ENCODE data around the gene WDR93.

The WDR93 gene

GRCh38 chr15:89750560-89751542, 60.2 kb downstream of the WDR93 start, which contains the start of gene MESP1:
Gene MESP1 (minus strand): TSS chr15:89751249. CDS start chr15:89751231, 18 bp downstream.
- DNase-seq: peak; percentile 88

GRCh38 chr15:89751748-89752147, 61.1 kb downstream of the WDR93 start:
- DNase-seq: no peak

DNA sequence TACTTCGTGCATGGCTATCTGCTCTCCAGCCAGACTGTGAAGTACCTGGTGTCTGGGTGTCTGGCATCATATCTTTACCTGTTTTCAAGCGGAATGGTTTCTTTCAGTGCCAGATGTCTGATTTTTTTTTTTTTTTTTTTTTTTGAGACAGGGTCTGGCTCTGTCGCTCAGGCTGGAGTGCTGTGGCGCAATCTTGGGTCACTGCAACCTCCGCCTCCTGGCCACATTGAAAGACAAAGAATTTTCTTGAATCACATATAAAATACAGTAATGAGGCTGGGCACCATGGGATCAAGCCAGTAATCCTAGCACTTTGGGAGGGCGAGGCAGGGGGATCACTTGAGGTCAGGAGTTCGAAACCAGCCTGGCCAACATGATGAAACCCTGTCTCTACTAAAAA, 63.2 kb downstream of the WDR93 start:
- DNase-seq: no peak

- no peak for DNase-seq
Observed at GRCh38 chr15:89754361-89755154, 63.9 kb downstream of the WDR93 start.

DNA sequence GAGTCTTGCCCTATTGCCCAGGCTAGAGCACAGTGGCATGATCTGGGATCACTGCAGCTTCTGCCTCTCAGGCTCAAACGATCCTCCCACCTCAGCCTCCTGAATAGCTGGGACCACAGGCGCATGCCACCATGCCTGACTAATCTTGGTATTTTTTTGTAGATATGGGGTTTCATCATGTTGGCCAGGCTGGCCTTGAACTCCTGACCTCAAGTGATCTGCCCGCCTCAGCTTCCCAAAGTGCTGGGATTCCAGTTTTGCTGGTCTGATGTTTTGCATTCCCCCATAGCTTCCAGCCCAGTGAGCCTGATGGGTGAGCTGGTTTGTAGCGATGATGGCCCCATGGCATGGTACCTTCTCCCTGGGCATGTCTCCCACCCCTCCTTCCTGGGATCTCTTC, 65.1 kb downstream of the WDR93 start:
- DNase-seq: no peak

GRCh38 chr15:89756897-89757296, 66.3 kb downstream of the WDR93 start:
- no peak for DNase-seq

DNA sequence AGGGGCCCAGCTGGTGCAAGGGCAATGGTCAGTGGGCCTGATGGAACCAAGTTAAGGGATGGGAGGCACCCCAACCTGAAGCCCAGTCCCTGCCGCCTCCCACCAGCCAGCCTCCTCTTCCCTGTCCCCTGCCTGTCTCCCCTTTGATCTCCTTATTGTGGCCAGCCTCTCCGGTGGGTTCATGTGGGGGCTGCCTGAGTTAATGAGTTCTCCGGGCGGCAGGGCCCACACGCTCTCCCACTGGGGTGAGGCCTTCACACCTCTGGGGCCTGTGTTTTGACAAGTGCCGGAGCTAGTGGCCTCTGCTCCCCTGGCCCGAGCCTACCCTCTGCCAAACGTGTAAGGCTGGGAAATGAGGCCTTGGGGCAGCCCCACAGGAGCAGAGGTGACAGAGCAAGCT, 67.7 kb downstream of the WDR93 start:
- no peak for DNase-seq

DNA sequence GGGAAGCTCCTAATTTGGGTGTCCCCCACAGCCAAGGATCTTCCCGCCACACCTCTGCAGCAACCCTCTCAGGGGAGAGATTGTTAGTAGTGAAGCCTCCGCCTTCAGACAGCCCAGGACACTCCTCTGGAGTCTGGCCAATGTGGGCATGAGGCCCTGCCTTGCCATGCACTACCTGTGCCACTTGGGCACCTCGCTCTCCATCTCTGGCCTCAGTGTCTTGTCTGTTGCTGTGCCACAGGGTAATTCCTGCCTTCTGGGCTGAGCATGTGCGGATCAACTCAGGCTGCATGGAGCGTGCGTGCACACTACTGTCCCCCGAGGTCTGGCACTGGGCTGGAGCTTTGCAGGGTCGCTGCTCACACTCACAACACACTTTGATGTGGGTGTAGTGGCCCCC, 68.4 kb downstream of the WDR93 start:
- no peak for DNase-seq

GRCh38 chr15:89759835-89760234, 69.2 kb downstream of the WDR93 start:
- no peak for DNase-seq

DNA sequence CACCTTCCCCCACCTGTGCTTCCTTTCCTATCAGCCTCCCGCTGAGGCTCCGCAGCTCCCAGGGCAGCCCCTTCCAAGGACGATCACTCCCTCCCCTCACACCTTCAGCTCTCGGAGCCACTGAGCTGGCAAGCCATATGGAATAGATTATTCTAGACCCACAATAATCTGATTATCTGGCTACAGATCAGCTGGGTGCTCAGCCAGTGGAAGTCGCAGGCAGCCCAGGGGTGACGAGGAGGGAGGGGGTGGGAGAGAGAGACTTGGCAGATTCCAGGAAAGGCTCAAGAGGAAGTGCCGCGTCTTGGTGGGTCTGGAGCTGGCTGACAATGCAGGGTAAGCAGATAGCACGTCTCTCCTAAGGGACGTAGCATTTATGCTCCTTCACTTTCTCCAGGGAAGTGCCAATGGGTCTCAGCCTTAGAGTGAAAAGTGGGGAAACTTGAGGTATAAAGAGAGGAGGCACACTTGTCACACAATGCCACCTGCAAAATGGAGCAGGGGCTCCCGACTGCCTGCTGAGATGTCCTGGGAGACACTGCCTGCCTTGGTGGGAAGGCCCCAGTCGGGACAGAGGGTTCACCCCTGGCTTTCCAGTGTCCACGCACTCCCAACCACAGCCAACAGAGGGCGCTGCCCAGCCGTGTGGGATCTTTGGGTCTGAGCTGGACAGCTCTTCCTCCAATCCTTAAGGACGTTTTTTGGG, 69.8 kb downstream of the WDR93 start:
- DNase-seq: peak; percentile 65

- DNase-seq: no peak
Observed at GRCh38 chr15:89761009-89761831, 70.6 kb downstream of the WDR93 start.

- DNase-seq: no peak
Observed at GRCh38 chr15:89761929-89762328, 71.3 kb downstream of the WDR93 start.

GRCh38 chr15:89765694-89766093, 75.1 kb downstream of the WDR93 start:
- DNase-seq: no peak

- no peak for DNase-seq
Observed at GRCh38 chr15:89766357-89767311, 76.0 kb downstream of the WDR93 start.

GRCh38 chr15:89767411-89767915, 76.9 kb downstream of the WDR93 start:
- DNase-seq: no peak

DNA sequence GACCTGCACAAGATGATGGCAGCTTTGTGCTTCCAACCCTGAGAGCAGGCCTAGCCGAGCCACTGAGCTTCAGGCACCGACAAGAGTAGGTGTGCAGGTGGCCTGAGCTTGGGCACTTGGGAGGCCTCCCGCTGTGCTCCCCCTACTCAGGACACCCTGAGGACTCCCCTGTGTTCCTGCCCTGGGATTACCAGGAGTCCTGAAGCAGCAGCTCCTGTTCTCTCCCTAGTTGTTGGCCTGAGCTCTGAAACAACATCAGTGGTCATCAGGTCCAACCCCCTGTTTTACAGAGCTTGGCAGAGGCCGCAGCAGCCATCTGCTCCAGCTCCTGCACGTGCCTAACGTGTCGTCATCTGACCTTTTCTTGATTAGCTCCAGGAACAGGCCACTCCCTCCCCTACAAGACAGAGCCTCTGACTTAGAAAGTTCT, 77.5 kb downstream of the WDR93 start:
- DNase-seq: no peak

GRCh38 chr15:89769366-89769765, 78.8 kb downstream of the WDR93 start:
- no peak for DNase-seq

DNA sequence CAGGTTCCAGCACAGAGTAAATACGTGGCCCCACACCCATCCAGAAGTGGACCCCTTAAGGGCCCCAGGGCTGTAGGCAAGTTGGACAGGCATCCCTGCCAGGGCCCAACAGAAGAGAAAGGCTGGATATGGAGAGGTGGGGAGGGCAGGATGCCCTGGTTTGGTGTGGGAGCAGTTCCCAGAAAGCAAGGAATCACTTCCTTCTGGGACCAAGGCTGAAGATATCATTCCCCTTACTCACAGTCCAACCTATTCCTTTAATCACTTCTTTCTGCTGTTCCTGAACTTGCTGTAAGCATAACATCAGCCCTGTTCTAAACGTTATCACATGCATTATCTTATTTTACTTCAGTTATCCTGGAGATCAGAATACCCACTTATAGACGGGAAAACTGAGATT, 79.4 kb downstream of the WDR93 start:
- peak; percentile 57 for DNase-seq

GRCh38 chr15:89772932-89773583, 82.4 kb downstream of the WDR93 start:
- peak; percentile 49 for DNase-seq

DNA sequence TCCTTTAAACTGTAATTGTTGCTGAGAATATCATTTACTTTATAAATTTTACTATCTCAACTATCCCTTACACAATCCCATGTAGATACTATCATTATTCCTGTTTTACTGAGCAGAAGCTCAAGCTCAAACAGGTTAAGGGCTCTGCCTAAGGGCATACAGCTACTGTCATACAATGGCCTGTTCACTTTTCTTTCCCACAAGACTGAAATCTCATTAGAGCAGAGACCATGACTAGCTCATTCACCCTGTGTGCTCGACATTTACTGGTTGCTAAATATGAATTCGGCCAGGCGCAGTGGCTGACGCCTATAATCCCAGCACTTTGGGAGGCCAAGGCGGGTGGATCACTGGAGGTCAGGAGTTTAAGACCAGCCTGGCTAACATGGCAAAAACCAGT, 83.9 kb downstream of the WDR93 start:
- no peak for DNase-seq
